ENCODE measurements around the gene ARID3A.

Gene ARID3A

GRCh38 chr19:912181-913079, 13.4 kb upstream of the ARID3A start:
- no peak for DNase-seq (ENCODE audit: low read depth)

- peak; percentile 78 for DNase-seq (ENCODE audit: low read depth)
Measured at GRCh38 chr19:913080-913748, 12.6 kb upstream of the ARID3A start, which contains the start of gene R3HDM4. Gene R3HDM4 (minus strand): TSS chr19:913219. CDS start chr19:913157, 62 bp downstream.

GRCh38 chr19:916645-917322, 9.1 kb upstream of the ARID3A start:
- no peak for DNase-seq (ENCODE audit: low read depth)

- DNase-seq (ENCODE audit: low read depth): no peak
Measured at GRCh38 chr19:917323-918151, 8.3 kb upstream of the ARID3A start, which contains the start of gene KISS1R. Gene KISS1R (plus strand): TSS chr19:917333. CDS start chr19:917503, 170 bp downstream.

- DNase-seq (ENCODE audit: low read depth): no peak
Measured at GRCh38 chr19:918152-918437, 7.7 kb upstream of the ARID3A start.

GRCh38 chr19:918481-919198, 7.2 kb upstream of the ARID3A start:
- no peak for DNase-seq (ENCODE audit: low read depth)

GRCh38 chr19:919199-920050, 6.4 kb upstream of the ARID3A start:
- DNase-seq (ENCODE audit: low read depth): no peak

- peak; percentile 68 for DNase-seq (ENCODE audit: low read depth)
Measured at GRCh38 chr19:920051-920864, 5.6 kb upstream of the ARID3A start.

GRCh38 chr19:924553-925086, 1.2 kb upstream of the ARID3A start:
- no peak for DNase-seq (ENCODE audit: low read depth)

GRCh38 chr19:925087-925525, 729 bp upstream of the ARID3A start:
- DNase-seq (ENCODE audit: low read depth): no peak

GRCh38 chr19:926323-926588, 421 bp downstream of the ARID3A start:
- no peak for DNase-seq (ENCODE audit: low read depth)

- no peak for DNase-seq (ENCODE audit: low read depth)
Measured at GRCh38 chr19:926589-927350, 935 bp downstream of the ARID3A start.

- no peak for DNase-seq (ENCODE audit: low read depth)
Measured at GRCh38 chr19:927351-927779, 1.5 kb downstream of the ARID3A start.

GRCh38 chr19:927780-928401, 2.1 kb downstream of the ARID3A start:
- no peak for DNase-seq (ENCODE audit: low read depth)

- DNase-seq (ENCODE audit: low read depth): no peak
Measured at GRCh38 chr19:928471-929202, 2.8 kb downstream of the ARID3A start.

- DNase-seq (ENCODE audit: low read depth): no peak
Measured at GRCh38 chr19:929203-929890, 3.5 kb downstream of the ARID3A start.

- DNase-seq (ENCODE audit: low read depth): no peak
Measured at GRCh38 chr19:929891-930258, 4.0 kb downstream of the ARID3A start.
